ENCODE measurements around the gene SMCO4.

SMCO4 gene

DNA sequence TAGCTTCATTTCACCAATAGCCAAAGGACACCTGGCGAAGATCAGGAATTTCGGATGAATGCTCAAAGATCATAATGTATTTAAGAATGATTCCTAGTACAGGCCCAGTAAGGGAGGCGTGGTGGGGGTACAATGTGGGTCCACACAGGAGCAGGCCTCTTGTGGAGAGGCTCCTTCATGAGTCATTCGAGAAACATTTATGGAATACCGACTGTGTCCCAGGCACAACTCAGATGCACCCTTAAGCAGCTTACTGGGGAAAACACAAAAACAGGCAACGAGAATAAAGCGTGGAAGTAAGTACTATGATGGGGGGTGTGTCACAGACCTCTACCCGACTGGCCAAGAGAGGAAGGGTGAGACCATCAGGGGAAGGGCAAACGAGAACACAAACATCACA, 44.5 kb downstream of the SMCO4 start:
- DNase-seq: no peak

DNA sequence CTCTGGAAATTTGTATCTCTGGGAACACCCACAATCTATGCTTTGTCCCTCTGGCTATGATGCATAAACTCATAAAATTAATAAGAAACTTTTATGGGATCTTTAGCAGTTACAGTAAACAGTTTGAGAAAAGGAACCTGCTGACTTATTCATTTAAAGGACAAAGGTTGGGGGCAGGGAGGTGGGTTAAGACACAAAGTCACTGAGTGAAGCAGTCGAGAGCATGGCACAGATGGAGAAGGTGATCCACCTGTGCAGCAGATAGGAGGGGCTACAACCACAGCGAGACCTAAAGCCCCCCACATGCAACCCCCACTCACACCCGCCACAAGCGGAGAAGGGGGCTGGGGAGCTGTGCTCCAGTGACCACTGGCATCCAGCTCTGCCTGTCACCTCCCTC, 45.0 kb downstream of the SMCO4 start:
- DNase-seq: no peak

DNA sequence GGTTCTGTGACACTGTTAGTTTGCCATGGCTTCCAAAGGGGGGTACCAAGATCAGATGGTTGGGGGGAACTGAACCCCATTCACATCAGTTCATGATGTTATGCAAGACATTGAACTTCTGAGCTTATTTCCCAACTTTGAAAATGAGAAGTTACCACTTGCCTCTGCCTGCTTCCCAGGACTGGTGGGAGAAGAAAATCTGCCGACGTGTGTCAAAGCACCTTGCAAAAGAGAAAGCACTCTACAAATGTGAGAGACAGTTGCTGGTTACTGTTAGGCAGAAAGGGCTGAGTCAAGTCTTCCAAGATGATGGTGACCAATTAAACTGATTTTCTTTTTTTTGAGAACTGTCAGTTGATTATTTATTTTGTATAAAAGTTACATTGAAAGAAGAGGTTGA, 45.6 kb downstream of the SMCO4 start:
- DNase-seq: no peak

DNA sequence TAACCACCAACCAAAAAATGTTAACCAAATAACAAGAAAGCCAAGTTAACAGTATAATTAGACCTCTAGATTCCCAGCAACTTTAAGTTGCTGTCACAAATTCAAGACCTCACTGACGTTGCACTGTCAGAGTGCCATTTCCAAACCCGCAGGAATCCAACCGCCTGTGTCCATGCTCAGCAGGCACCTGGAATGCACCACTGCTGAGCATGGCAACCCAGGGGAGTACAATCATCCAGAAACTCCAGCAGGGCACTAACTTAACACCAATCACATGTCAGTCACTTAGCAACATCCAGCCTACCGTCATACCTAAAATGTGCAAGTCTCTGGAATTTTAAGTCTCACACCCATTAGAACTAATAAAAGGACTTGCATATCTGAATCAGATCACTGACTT, 48.8 kb downstream of the SMCO4 start:
- DNase-seq: no peak

DNA sequence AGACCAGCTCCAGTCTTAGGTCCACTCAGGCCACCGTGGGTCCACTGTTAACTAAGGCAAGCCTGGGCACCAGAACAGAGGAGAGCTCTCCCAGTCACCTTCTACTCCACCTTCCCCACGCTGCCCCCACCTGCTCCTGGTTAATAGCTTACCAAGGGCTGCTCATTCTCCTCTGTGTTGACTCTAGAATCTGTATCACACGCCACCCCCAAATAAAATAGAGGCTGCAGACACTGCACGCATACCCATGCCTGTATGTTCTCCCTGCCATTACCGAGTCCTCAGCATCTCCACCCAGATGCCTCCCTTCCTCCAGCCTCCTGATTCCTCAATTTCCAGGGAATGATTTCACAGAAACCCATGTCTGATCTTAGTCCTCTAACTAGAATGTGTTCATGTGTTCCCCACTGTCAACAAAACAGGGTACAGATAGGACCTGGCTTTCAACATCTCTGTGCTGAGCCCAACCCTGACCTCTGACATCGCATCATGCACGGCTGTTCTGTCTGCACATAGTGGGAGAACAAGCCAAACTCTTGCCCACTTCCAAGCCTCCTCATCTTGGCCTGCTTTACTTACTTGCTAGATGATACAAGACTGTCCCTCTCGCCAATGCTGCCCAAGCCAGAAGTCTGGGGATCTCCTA, 49.8 kb downstream of the SMCO4 start:
- no peak for DNase-seq

DNA sequence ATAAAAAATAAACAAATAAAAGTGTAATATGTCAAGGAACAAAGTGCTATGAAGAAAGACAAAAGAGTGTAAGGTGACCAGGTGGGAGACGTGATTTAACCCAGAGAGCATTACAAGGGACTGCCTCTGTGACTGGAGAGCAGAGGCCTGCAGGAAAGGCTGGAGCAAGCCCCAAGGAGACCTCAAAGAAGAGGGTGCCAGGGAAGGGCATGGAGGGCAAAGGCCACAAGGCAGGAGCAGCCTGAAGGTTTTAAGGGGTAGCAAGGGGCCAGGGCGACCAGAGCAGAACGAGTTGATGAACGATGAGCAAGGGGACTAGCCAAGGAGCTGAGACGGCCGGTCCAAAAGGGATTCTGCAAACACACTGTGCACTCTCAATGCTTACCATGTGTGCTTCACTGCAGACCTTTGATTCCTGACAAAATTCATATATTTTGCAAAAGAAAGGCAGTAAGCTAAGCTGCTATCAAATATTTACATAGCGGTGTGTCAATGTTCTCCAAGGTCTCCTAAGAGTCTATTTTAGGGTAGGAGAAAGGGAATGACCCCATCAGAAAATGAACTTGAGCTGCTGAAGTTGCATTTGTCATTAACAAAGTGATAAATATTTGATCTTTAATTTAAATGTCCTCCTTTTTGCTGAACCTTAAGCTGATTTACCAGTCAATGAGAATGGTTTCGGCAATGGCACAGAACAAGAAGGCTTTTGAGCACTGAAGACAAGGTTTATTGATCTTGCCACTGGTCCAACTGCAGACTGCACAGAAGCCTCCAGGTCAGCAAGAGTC, 50.5 kb downstream of the SMCO4 start:
- no peak for DNase-seq

DNA sequence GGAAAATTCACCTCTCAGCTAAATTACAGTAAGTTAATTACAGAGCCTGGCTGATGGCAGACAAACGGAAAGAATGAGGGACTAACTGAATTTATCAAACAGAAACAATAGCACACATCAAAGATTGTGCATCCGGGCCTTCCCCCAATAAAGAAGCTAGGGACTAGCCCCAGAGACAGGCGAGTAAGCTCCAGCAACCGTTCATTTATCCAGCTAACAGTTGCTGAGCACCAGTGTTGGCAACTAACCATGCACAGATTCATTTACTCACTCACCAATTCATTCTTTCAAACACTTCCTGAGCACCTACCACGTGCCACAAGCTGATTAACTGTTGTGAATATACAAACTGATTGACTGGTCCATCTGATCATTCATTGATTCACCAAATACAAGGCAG, 51.2 kb downstream of the SMCO4 start:
- no peak for DNase-seq

DNA sequence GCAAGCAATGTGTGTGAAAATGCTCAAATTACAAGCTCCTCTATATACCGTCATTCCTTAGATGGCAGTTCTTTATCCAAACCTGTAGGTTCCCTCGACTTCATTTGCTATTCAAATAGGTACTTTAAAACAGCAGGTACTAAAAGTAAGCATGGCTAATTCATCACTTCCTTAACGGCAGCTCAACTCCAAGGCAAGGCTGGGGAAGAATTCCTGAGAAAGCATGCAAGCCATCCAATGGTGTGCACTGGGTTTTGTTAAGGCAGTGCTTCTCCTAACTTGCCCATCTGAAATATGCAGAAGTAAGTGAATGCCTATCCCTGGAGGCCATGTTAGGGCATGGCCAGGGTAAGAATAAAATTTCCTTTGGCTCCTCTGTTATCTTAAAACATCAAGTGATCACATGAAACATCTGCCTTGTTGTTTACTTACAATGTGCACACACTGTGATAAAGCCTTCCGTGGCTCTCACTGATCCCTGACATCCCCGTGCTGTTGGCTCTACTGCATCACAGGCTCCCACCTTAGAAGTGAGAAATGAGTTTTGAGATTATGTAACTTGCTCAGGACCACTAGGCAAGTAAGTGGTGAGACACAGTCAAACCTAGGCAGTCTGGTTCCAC, 52.1 kb downstream of the SMCO4 start:
- DNase-seq: no peak

DNA sequence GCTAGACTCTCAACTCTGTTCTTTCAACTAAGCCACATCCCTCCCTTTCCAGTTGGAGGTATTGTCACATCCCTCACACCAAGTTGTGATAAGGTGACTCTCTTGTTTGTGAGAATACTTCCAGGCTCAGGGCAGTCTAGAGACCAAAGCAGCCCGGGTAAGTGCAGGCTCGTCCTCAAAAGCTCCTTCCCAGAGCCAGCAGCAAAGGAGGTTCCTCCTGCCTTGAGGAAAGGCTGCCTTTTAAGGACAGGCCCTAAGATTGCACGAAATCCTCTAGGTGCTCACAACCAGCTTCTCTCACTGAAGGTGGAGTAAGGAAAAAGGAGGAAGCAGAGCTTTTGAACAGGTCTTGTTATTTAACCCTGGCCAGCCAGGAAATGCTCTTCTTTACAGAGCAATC, 53.4 kb downstream of the SMCO4 start:
- no peak for DNase-seq

DNA sequence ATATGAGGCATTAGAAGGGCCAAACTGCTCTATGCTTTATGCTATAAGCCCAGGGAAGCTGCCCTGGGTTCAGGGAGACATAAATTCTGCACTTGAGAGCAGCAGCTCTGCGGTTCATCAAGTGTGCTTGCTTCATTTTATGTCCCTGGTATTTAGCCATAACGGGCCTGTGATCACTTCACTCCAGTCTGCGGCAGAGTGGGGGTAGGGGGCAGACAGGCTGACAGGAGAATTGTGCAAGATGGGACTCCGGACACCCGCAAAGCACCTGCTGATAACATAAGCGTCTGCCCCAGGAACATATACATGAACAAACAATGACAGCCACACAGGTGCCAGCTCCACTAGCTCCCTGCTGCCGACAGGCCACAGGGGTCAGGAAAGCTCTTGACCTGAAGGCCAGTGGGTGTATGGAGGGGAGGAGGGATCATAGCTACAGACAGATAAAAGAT, 56.1 kb downstream of the SMCO4 start:
- DNase-seq: no peak

DNA sequence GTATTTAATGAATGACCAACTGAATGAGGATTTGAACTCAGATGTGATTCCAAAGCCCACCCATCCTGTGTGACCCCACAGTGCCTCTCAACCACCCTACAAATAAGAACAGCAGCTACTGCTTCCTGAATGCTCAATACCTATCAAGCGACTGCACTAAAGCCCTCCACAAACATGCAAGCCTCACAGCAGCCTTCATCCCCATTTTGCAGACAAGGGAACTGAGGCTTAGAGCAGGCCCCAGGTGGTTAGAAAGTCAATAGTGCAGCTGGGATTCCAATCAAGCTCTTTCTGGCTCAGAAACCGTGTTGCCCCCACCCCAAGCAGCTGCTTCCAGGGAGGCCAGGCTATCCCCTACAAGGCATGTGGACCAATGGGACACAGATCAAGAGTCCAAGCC, 57.2 kb downstream of the SMCO4 start:
- DNase-seq: no peak

DNA sequence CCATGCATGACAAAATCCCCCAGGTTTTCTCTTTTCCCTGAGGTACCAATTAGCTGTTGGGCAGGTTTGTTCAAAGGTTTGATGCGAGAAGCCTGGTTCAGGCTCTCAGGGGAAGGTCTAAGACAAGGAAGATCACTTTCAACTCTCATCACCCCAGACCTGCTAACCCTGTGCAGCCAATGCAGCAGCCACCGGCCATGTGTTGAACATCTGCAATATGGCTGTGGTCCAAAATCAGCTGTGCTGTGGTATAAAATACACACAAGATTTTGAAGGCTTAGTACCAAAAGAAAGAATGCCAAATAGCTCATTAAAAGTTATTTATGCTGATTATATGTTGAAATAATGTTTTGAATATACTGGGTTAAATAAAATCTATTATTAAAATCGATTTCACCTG, 58.5 kb downstream of the SMCO4 start:
- no peak for DNase-seq

DNA sequence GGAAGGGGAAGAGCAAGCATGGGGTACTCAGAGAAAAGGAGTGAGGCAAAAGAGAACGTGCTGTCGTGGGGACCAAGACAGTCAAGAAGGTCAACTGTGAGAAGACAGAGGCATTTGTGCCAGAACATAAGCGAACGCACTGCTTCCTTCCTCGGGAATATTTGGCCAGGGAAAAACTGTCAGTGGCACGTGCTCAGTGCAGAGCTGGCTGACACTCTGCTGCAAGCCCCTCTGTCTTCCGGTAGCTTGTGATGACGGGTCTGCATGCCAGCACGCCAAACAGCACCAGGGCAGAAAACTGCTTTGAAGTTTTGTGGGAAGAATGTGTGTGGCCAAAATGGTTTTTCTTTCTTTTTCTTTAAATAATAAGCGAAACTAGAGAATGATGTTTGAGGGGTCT, 60.6 kb downstream of the SMCO4 start:
- DNase-seq: no peak

DNA sequence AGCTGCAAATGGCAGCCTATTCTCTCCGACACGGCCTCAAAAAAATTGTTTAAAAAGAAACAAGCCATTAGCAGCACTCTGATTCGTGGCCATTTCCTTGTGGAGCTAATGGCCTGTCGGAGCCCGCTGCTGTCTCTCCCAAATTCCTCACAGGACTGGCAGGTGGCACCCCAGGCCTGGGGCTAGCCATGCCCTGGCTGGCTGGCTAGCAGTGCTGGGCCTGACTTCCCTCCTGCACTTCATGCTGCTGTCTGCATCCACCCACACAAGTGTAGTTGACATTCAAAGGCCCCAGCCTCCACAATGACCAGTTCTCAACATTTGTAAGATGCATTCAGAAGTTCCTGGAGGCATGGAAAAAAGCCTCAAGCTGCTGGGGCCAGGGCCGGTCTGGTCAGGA, 61.5 kb downstream of the SMCO4 start:
- no peak for DNase-seq

DNA sequence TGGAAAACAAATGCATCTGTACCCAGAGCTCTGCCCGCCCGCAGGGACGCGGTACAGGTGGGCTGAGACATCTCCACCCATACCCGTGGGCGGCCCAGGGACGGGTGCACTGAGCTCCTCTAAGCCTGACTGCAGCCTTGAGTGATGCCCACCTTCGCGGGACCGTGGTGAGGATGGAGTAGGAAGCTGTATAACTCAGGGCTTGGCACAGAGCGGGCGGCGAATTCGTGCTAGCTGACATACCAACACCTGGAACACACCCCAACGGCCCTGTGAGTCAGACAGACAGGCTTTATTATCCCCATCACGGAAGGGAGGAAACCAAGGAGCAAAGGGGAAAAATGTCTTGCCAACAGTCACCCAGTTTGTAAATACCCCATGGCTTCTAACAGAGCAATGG, 61.9 kb downstream of the SMCO4 start:
- no peak for DNase-seq

DNA sequence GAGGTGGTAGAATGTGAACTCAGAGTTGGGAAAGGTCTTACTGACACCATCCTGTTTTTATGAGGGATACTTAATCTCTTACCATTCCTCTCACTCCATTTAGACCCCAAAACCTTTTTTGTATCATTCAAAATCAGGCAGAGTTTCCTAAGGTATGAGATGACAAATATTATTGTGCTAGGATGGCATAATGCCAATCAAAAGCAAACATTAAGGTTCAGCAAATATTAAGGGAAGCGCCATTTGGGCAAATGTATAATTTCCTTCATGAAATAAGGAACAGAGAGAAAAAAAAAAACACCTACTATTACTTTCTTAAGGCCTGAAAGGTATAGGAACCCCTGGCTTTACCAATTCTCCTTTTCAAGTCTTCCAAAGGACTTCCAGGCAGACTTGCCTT, 62.4 kb downstream of the SMCO4 start:
- DNase-seq: no peak

DNA sequence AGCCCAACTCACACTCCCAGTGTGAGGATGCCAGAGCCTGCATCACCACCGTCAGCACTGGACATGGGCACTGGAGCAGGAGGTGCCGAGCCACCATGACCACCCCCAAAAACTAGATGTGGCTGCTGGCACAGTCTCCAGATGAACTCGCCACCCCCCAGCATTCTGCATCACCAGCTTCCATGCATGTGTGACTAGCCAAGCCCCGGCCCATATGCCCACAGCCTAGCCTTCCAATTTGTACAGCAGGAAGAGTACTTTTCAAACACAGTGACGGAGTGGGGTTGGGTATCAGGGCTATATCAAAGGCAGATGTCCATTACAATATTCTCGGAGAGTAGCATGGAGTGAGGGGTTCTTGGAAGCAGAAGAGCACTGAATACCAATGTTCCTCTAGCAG, 62.9 kb downstream of the SMCO4 start:
- no peak for DNase-seq

DNA sequence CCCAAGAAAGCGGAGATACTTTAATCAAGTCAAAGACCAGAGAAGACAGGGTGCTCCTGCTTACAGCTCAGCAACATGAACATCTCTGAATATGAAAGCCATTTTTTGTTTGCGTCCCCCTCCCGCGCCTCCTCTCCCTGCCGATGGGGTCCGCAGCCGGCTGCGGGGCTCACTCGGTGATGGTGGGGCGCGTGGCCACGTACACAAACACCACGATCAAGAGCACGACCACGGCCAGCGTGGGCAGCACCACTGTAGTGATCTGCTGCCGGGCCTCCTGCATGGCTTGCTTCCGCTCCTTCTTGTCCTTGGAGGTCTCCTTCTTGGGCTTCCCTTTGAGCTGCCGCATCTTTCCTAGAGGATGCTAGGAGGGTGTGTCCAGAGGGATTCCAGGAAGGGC, 64.3 kb downstream of the SMCO4 start:
- no peak for DNase-seq

DNA sequence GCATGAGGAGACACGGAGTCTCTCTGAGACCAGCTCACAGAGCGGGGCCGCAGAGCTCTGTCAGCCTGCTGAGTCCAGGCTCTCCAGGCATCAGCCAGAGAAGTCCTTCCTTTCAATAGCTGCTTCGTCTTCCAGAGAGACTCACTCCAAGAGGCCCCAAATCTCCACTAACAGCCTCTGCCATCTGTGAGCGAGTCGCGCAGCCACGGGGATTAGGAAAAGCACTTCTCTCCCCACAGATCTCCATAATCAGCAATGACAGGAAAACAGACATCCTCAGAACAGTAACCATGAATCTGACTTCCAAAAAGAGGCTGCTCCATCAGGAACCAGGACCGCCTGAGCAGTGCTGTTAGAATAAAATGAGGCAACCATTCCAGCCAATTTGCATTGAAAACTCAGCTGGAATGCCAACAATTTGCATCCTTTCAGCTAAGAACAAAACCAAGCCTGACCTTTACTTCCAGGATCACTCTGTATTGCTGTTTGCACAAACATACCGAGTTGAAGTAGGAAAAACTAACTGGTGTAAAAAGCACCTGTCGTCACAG, 65.4 kb downstream of the SMCO4 start:
- DNase-seq: peak; percentile 74

DNA sequence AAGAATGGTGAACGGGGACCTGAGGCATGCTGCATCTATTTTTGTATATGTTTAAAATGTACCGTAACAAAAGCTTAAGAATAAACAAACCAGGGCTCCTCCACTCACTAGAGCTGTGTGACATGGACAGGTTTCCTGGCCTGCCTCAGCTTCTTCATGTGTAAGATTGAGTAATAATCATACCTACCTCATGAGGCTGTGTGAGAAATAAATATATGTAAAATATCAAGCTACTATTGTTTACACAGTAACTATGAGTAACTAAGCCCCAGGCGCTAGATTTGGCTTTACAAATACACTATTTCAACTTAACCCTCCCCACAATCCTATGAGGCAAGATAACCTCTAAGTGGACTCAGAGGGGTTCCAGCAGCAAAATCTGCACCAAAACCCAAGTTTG, 66.4 kb downstream of the SMCO4 start:
- no peak for DNase-seq

DNA sequence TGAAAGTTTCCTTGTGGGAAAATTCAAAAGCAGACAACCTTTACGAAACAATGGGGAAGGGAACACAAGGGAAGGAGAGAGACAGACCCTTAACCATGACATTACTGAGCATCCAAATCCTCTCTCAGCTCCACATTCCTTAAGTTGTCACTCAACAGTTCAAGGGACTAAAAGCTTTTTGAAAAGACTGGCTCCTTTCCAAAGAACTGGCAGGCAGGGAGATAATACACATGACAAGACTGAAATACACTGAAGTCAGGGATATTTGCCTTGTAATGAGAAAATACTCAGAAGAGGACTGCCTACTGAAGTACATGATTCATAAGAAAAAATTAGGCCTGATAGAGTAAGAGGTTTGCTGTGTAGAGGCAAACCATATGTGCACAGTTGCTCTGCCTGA, 69.1 kb downstream of the SMCO4 start:
- no peak for DNase-seq

DNA sequence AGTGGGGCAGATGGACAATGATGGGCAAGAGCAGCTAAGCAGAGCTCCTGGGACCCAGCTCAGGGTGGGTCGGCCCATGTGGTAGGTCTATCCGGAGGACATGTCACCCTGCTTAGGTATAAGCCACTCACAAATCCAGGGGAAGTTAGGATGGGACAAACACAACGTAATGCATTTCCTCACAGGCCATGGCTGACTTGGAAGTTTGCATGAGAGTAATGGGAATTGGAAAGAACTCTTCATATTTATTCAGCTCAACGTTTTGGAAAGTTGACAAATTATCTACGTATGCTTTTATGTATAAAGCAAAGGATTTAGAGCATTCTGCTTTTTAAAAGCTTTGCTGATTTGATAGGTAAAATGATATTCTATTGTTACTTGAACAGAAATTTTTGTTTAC, 74.9 kb downstream of the SMCO4 start:
- DNase-seq: no peak

DNA sequence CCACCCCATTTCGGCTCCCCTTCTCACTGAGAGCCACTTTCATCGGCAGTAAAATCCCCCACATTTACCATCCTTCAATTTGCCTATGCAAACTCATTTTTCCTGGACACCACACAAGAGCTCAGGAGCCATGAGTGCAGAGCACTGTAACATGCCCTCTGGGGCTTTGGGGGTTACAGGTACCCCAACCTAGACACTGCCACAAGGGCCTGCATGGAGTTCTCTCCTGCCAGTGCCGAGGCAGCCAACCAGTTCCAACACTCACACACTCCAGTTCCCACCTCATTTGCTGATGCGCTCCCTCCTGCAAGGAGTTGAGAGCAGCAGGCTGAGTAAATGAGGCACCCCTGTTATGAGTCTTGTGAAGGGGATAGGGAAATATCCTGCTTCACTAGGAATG, 76.1 kb downstream of the SMCO4 start:
- no peak for DNase-seq

DNA sequence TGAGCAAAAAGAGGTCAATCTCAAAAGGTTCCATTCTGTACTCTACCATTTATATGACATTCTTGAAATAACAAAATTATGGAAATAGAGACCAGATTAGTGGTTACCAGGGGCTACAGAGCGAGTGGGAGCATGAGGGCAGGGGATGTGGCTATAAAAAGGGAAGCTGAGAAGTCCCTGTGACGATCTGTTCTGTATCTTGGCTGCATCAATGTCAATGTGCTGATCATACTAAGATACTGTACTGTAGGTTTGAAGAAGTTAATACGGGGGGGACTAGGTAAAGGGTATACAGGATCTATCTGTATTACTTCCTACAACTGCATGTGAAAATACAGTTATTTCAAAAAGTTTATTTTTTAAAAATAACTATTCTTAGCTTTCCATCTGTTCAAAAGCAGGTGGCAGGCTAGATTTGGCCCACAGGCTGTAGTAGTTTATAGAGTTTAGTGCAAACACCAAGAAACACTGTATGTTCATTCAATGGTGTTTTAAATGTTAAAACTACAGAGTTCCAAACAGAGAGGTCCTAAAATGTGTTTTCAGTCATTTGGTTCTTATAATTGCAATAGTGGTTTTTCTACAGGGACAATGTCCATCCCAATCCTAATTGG, 78.2 kb downstream of the SMCO4 start:
- no peak for DNase-seq

All from NCI-H524 treated with DMSO at 0.1 percent for 48 hours (cell line).